ENCODE results near the gene SLC24A3. TPM values are rescaled to one million over a fixed set of nuclear protein-coding genes. Genes with fewer than 3 reads are reported as not detected.

SLC24A3 gene
- total and polyA plus RNA-seq, 2 experiments from 2014 or later: 0.48 to 1.7 TPM

GRCh38 chr20:19433371-19434350 is 221.2 kb downstream of the SLC24A3 start:
- Histone ChIP-seq H4K20me1 (ENCODE audit: insufficient read depth, poor library complexity, severe bottlenecking) (no peaks in the 10 kb centered on the region), H3K27me3 (no peaks in the 10 kb centered on the region), H3K36me3 (replicated peaks; ENCODE audit: insufficient read depth, low read depth) (no peaks in the 10 kb centered on the region), H3K9me3 (ENCODE audit: low read depth) (no peaks in the 10 kb centered on the region), H3K79me2 (no peaks in the 10 kb centered on the region), H3K4me1 (ENCODE audit: insufficient read depth) (no peaks in the 10 kb centered on the region), H3K9me2 (replicated peaks; ENCODE audit: insufficient read depth) (no peaks in the 10 kb centered on the region), H2AFZ (no peak overlapping the region), H3K27ac (no peak overlapping the region), H3K4me2 (no peak overlapping the region), H3K4me3 (no peak overlapping the region)
- WGBS (ENCODE audit: low lambda C conversion rate, missing lambda C conversion rate): 71% methylated on average over 10 of the region's 10 CpGs
- TF ChIP-seq EZH2phosphoT487 (IDR thresholded peaks at IDR 0.05; ENCODE audit: low read depth, severe bottlenecking, unreplicated experiment) (no peak), CTCF (IDR thresholded peaks at IDR 0.05; ENCODE audit: poor library complexity) (no peak), EZH2 (IDR thresholded peaks at IDR 0.05; ENCODE audit: borderline replicate concordance) (no peak)
- no peak for DNase-seq (ENCODE audit: low spot score)

GRCh38 chr20:19435316-19435715 is 222.9 kb downstream of the SLC24A3 start:
- no peaks in the 10 kb centered on the region for H3K4me1 ChIP-seq (ENCODE audit: insufficient read depth)
- H2AFZ ChIP-seq: no peak overlapping the region
- H3K27ac ChIP-seq: no peak overlapping the region
- TF ChIP-seq EZH2 (IDR thresholded peaks at IDR 0.05; ENCODE audit: borderline replicate concordance) (no peak), EZH2phosphoT487 (IDR thresholded peaks at IDR 0.05; ENCODE audit: low read depth, severe bottlenecking, unreplicated experiment) (no peak), CTCF (IDR thresholded peaks at IDR 0.05; ENCODE audit: poor library complexity) (no peak)
- H3K36me3 ChIP-seq (replicated peaks; ENCODE audit: insufficient read depth, low read depth): no peaks in the 10 kb centered on the region
- DNase-seq (ENCODE audit: low spot score): no peak
- H3K4me3 ChIP-seq: no peak overlapping the region
- H4K20me1 ChIP-seq (ENCODE audit: insufficient read depth, poor library complexity, severe bottlenecking): no peaks in the 10 kb centered on the region
- 80% methylated on average over 3 of the region's 3 CpGs for WGBS (ENCODE audit: low lambda C conversion rate, missing lambda C conversion rate)
- no peaks in the 10 kb centered on the region for H3K9me2 ChIP-seq (replicated peaks; ENCODE audit: insufficient read depth)
- H3K27me3 ChIP-seq: no peaks in the 10 kb centered on the region
- no peak overlapping the region for H3K4me2 ChIP-seq
- no peaks in the 10 kb centered on the region for H3K79me2 ChIP-seq
- H3K9me3 ChIP-seq (ENCODE audit: low read depth): no peaks in the 10 kb centered on the region

- no peaks in the 10 kb centered on the region for H3K4me1 ChIP-seq (ENCODE audit: insufficient read depth)
- H3K27ac ChIP-seq: no peak overlapping the region
- H3K4me2 ChIP-seq: no peak overlapping the region
- no peak overlapping the region for H2AFZ ChIP-seq
- no peak for DNase-seq (ENCODE audit: low spot score)
- H3K4me3 ChIP-seq: no peak overlapping the region
- H3K9me3 ChIP-seq (ENCODE audit: low read depth): no peaks in the 10 kb centered on the region
- no peaks in the 10 kb centered on the region for H3K79me2 ChIP-seq
- H4K20me1 ChIP-seq (ENCODE audit: insufficient read depth, poor library complexity, severe bottlenecking): no peaks in the 10 kb centered on the region
- H3K27me3 ChIP-seq: no peaks in the 10 kb centered on the region
- no peaks in the 10 kb centered on the region for H3K36me3 ChIP-seq (replicated peaks; ENCODE audit: insufficient read depth, low read depth)
- TF ChIP-seq CTCF (IDR thresholded peaks at IDR 0.05; ENCODE audit: poor library complexity): no peak
- TF ChIP-seq EZH2phosphoT487 (IDR thresholded peaks at IDR 0.05; ENCODE audit: low read depth, severe bottlenecking, unreplicated experiment): no peak
- H3K9me2 ChIP-seq (replicated peaks; ENCODE audit: insufficient read depth): no peaks in the 10 kb centered on the region
Observed at GRCh38 chr20:19435821-19436220, 223.4 kb downstream of the SLC24A3 start.
